ENCODE measurements around the gene PRSS56.

Gene PRSS56

GRCh38 chr2:232483923-232484627, 36.1 kb upstream of the PRSS56 start:
- H3K4me3 ChIP-seq (ENCODE audit: low read depth, low read length), result no peak overlapping the region
- TF ChIP-seq, protein P1, sequence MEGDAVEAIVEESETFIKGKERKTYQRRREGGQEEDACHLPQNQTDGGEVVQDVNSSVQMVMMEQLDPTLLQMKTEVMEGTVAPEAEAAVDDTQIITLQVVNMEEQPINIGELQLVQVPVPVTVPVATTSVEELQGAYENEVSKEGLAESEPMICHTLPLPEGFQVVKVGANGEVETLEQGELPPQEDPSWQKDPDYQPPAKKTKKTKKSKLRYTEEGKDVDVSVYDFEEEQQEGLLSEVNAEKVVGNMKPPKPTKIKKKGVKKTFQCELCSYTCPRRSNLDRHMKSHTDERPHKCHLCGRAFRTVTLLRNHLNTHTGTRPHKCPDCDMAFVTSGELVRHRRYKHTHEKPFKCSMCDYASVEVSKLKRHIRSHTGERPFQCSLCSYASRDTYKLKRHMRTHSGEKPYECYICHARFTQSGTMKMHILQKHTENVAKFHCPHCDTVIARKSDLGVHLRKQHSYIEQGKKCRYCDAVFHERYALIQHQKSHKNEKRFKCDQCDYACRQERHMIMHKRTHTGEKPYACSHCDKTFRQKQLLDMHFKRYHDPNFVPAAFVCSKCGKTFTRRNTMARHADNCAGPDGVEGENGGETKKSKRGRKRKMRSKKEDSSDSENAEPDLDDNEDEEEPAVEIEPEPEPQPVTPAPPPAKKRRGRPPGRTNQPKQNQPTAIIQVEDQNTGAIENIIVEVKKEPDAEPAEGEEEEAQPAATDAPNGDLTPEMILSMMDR (IDR thresholded peaks at IDR 0.05; ENCODE audit: insufficient read depth, low read depth, low read length, missing control alignments), result no peak
- DNase-seq (ENCODE audit: low read depth), result no peak

DNA sequence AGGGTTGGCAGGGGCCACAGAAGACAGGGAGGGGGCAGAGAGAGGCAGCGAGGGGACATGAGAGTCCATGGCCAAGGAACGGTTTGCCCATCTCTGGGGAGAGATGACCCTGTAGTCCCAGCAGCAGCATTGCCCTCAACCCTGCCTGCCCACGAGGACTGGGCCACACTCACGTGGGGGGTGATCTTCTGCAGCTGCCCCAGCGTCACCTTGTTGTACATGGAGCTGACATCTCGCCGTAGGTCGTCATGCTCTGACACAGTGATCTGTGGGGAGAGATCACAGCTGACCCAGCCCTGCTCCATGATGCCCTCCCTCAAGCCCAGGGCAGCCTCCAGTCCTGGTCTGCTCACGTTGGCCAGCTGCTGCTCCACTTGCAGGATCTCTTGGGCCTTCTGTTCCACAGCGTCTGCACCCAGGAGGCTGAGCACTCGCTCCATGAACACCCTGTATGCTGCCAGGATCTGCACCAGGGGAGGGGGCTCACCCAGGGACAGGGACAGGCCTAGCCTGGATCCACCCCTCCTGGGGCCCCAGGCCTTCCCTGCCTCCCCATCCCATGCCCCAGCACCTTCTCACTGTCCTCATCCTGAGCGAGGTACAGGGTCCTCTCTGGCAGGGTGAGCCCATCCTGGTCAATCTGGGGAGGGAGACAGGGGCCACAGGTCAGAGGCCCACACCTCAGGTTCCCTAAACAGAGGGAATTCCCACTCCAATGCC, 35.4 kb upstream of the PRSS56 start:
- no peak for DNase-seq (ENCODE audit: low read depth)
- TF ChIP-seq, protein P1 (IDR thresholded peaks at IDR 0.05; ENCODE audit: insufficient read depth, low read depth, low read length, missing control alignments), result no peak
- no peak overlapping the region for H3K4me3 ChIP-seq (ENCODE audit: low read depth, low read length)

DNA sequence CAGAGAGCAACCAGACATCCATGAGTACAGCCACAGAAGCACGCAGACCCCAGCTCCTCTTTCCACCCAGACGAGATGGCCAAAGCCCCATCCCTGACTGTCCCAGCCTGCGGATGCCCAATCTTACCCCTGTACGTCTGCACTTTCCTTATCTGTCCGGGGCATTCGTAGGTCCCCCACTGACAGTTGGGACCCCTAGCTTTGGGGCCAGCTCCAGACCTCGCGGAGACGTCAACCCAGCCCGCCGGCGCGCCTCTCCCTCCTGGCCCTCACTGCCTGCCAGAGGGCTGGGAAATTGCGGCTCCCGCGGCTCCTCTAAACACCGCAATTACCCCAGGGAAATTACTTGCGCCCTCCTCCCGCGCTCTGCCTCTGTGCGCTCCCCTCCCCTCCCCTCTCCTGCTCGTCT, 34.8 kb upstream of the PRSS56 start:
- no peak overlapping the region for H3K4me3 ChIP-seq (ENCODE audit: low read depth, low read length)
- TF ChIP-seq, protein P1 (IDR thresholded peaks at IDR 0.05; ENCODE audit: insufficient read depth, low read depth, low read length, missing control alignments), result no peak
- DNase-seq (ENCODE audit: low read depth), result no peak

DNA sequence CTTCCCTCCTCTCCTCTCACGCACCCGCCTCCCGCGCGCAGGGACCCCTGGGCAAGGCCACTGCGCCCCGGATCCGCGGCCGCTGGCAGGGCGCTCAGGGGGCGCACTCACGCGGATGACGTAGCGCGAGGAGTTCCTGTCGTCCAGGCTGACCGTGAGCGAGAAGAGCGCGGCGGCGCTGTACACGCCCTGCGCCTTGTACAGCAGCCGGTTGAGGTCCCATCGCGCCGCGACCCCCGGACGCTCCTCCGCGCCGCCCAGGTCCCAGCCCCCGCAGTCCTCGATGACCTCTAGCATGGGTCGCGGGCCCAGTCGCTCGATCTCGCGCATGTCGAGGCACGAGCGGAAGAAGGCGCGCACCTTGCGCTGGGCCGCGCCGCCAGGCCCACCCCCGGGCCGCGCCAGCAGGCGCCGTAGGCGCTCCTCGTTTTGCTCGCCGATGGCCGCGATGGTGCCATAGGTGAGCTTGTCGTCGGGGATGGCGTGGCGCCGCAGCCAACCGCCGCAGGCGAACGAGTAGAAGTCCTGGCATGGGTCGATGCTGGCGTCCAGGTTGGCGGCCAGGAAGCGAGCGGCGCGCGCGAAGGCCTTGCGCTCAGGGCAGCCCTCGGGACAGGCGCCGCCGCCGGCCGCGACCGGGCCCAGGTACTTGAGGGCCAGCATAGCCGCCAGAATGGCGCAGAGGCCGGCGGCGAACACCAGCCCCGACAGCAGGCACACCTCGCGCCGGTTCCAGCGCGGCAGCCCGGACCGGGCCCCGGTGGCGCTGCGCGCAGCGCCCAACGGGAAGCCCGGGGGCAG, 34.2 kb upstream of the PRSS56 start:
- DNase-seq (ENCODE audit: low read depth), result no peak
- no peak overlapping the region for H3K4me3 ChIP-seq (ENCODE audit: low read depth, low read length)
- TF ChIP-seq, protein P1 (IDR thresholded peaks at IDR 0.05; ENCODE audit: insufficient read depth, low read depth, low read length, missing control alignments), result no peak

DNA sequence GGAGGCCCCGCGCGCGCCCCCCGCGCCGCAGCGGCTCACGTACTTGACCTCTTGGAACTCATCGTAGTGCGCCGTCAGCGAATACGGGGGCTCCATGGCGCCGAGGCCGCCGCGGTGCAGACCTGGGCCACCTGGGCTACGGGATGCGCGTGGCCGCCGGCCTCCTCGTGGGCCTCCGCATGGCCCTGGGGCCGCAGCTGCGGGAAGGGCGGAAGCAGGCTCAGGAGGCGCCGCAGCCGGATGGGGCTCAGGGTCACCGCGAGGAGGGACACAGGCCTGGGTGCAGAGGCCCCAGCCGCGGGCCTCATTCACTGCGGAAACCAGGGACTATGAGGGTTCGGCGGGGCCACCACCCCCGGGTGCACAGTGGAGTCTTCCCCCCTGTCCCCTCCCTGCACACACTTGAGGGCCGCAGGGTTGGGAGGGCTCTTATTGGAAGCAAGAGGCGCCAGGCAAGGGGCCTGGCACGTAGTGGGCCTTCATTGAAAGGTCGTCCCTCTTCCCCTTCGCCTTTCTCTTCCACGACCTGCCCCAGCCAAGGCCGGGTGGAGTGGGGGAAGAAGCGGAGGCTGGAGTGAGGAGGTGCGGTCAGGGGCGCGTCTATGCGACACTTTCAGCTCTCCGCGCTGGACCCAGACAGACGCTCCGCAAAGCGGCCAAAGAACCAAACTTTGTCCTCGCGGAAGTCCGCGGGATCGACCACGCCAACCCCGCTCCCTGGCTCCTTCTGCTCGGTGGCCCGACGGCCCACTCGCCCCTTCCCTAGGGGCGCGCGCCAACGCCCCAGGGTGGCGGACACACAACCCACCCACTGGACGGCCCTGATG, 33.4 kb upstream of the PRSS56 start:
- no peak for DNase-seq (ENCODE audit: low read depth)
- no peak overlapping the region for H3K4me3 ChIP-seq (ENCODE audit: low read depth, low read length)
- TF ChIP-seq, protein P1 (IDR thresholded peaks at IDR 0.05; ENCODE audit: insufficient read depth, low read depth, low read length, missing control alignments), result no peak

- no peak for DNase-seq (ENCODE audit: low read depth)
- no peak within 1 kb of the TSS for H3K4me3 ChIP-seq (ENCODE audit: low read depth, low read length)
- TF ChIP-seq, protein P1 (IDR thresholded peaks at IDR 0.05; ENCODE audit: insufficient read depth, low read depth, low read length, missing control alignments), result no peak
Observed at GRCh38 chr2:232487385-232488096, 32.6 kb upstream of the PRSS56 start, which contains the start of gene ECEL1. ECEL1 (minus strand) TSS chr2:232487834; CDS start chr2:232486653, 1,181 bp downstream.
